Measurements from ENCODE around the gene COX7A2. TPM values are rescaled to one million over a fixed set of nuclear protein-coding genes. Genes with fewer than 3 reads are reported as not detected.

Gene COX7A2
- total and polyA plus RNA-seq, 2 of the 13 experiments (the other 11 are each of a cell fraction or from before 2014, with no cell fraction given), result 407 to 556 TPM

DNA sequence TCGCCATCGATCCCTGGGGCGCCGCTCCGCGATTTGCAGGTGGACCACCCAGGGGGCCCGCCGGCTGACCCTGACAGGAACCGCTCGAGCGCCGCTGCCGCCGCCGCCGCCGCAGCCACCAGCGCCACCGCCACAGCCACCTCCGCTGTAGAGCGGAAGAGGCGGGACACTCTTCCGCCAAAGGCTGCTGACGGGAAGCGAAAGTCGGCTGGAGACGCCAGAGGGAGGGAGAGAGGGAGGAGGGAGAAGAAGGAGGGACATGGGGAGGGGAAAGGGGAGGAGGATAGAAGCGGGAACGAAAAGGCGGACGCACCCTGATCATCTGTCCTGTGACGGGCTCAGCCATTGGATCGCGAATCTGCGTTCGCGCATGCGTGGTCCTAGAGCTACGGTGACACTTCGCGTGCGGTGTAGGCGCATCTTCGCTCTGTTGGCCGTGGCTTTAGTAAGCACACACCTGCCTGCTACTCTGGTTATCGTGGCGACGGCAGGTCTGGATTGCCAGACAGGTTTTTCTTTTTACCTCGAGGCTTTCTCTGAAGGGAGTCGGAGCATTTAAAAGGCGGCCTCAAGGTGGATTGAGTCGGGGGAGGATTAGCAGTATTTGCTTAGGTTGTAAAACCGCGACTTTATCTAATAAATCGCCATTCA is 41.2 kb upstream of the COX7A2 start, which contains the start of gene TMEM30A (continued):
- TF ChIP-seq SP1 (IDR thresholded peaks at IDR 0.05) (no peak), SP1 (CRISPR knock-in tag; IDR thresholded peaks at IDR 0.05) (peak; percentile 82), ZBTB8A (CRISPR knock-in tag; IDR thresholded peaks at IDR 0.05; ENCODE audit: borderline replicate concordance, low read depth) (0 out of 2 replicates have a peak, but pooled peaks have one; percentile 75), TCF12 (IDR thresholded peaks at IDR 0.05) (no peak), TCF12 (CRISPR knock-in tag; IDR thresholded peaks at IDR 0.05) (0 out of 2 replicates have a peak, but pooled peaks have one; percentile 28), ZNF569 (CRISPR knock-in tag; IDR thresholded peaks at IDR 0.05; ENCODE audit: borderline replicate concordance) (0 out of 2 replicates have a peak, but pooled peaks have one; percentile 21), TMF1 (CRISPR knock-in tag; IDR thresholded peaks at IDR 0.05; ENCODE audit: low read depth) (no peak), PLRG1 (conservative IDR thresholded peaks at IDR 0.05) (no peak), ZNF549 (CRISPR knock-in tag; IDR thresholded peaks at IDR 0.05) (no peak), GZF1 (CRISPR knock-in tag; IDR thresholded peaks at IDR 0.05) (no peak), ZNF788 (CRISPR knock-in tag; IDR thresholded peaks at IDR 0.05; ENCODE audit: borderline replicate concordance) (peak; percentile 75; the same call in 1 of the 2 replicates), JARID2 (CRISPR knock-in tag; IDR thresholded peaks at IDR 0.05; ENCODE audit: insufficient replicate concordance) (no peak), XBP1 (CRISPR knock-in tag; IDR thresholded peaks at IDR 0.05) (no peak), ZNF782 (CRISPR knock-in tag; IDR thresholded peaks at IDR 0.05; ENCODE audit: borderline replicate concordance) (0 out of 2 replicates have a peak, but pooled peaks have one; percentile 46), ZC3H4 (CRISPR knock-in tag; IDR thresholded peaks at IDR 0.05; ENCODE audit: borderline replicate concordance) (no peak), SIX1 (CRISPR knock-in tag; IDR thresholded peaks at IDR 0.05; ENCODE audit: borderline replicate concordance) (no peak), ELF1 (CRISPR knock-in tag; IDR thresholded peaks at IDR 0.05) (peak; percentile 80), HOXA7 (CRISPR knock-in tag; IDR thresholded peaks at IDR 0.05) (no peak), ZNF33A (CRISPR knock-in tag; IDR thresholded peaks at IDR 0.05; ENCODE audit: borderline replicate concordance) (no peak), RXRB (CRISPR knock-in tag; IDR thresholded peaks at IDR 0.05; ENCODE audit: borderline replicate concordance) (peak; percentile 14; the same call in 1 of the 2 replicates), TEF (CRISPR knock-in tag; IDR thresholded peaks at IDR 0.05) (no peak), USF2 (IDR thresholded peaks at IDR 0.05; ENCODE audit: low read depth, low read length) (peak; percentile 81), USF2 (CRISPR knock-in tag; IDR thresholded peaks at IDR 0.05; ENCODE audit: borderline replicate concordance) (peak; percentile 79; the same call in 1 of the 2 replicates), FOSL1 (CRISPR knock-in tag; IDR thresholded peaks at IDR 0.05; ENCODE audit: borderline replicate concordance) (no peak), ZNF557 (CRISPR knock-in tag; IDR thresholded peaks at IDR 0.05) (no peak)
- TF ChIP-seq, protein P1, sequence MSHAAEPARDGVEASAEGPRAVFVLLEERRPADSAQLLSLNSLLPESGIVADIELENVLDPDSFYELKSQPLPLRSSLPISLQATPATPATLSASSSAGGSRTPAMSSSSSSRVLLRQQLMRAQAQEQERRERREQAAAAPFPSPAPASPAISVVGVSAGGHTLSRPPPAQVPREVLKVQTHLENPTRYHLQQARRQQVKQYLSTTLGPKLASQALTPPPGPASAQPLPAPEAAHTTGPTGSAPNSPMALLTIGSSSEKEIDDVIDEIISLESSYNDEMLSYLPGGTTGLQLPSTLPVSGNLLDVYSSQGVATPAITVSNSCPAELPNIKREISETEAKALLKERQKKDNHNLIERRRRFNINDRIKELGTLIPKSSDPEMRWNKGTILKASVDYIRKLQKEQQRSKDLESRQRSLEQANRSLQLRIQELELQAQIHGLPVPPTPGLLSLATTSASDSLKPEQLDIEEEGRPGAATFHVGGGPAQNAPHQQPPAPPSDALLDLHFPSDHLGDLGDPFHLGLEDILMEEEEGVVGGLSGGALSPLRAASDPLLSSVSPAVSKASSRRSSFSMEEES (CRISPR knock-in tag; IDR thresholded peaks at IDR 0.05), result peak; percentile 58
- TF ChIP-seq, protein P2, sequence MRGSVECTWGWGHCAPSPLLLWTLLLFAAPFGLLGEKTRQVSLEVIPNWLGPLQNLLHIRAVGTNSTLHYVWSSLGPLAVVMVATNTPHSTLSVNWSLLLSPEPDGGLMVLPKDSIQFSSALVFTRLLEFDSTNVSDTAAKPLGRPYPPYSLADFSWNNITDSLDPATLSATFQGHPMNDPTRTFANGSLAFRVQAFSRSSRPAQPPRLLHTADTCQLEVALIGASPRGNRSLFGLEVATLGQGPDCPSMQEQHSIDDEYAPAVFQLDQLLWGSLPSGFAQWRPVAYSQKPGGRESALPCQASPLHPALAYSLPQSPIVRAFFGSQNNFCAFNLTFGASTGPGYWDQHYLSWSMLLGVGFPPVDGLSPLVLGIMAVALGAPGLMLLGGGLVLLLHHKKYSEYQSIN (CRISPR knock-in tag; IDR thresholded peaks at IDR 0.05; ENCODE audit: borderline replicate concordance), result no peak

All from HepG2 (cell line).